ENCODE data around the gene SLC30A5.
"Not testable (repeated sequence)": the region's sequence is repeated elsewhere in the genome, so short reads cannot be mapped to it uniquely, and the experiment has no call there.

The SLC30A5 gene

GRCh38 chr5:69130241-69130640 lies 36.4 kb downstream of the SLC30A5 start:
- TF ChIP-seq Cebpa-rat (IDR thresholded peaks at IDR 0.05) = no peak
- H3K4me3 ChIP-seq = no peak overlapping the region
- no peaks in the 10 kb centered on the region for H3K4me1 ChIP-seq
- H3K4me2 ChIP-seq = no peak overlapping the region
- H3K27me3 ChIP-seq = no peaks in the 10 kb centered on the region
- H4K20me1 ChIP-seq = no peaks in the 10 kb centered on the region
- peaks cover 42 to 86% (median 71%) of the 10 kb centered on the region in 11 experiments for H3K36me3 ChIP-seq
- H3K9ac ChIP-seq = no peak overlapping the region
- H3K9me3 ChIP-seq (replicated peaks in 1 of 11) = no peaks in the 10 kb centered on the region
- no peak overlapping the region for H3K27ac ChIP-seq

GRCh38 chr5:69131304-69131703 lies 37.5 kb downstream of the SLC30A5 start:
- no peak overlapping the region for H3K4me3 ChIP-seq
- no peak overlapping the region for H3K9ac ChIP-seq
- peaks cover 32 to 76% (median 60%) of the 10 kb centered on the region in 11 experiments for H3K36me3 ChIP-seq
- no peak for TF ChIP-seq Cebpa-rat (IDR thresholded peaks at IDR 0.05)
- no peaks in the 10 kb centered on the region for H4K20me1 ChIP-seq
- H3K9me3 ChIP-seq (replicated peaks in 1 of 11) = no peaks in the 10 kb centered on the region
- H3K4me1 ChIP-seq = peaks cover 0 to 8% (median 6%) of the 10 kb centered on the region in 10 experiments; a peak in 9 of 20 replicates
- H3K4me2 ChIP-seq = no peak overlapping the region
- no peaks in the 10 kb centered on the region for H3K27me3 ChIP-seq
- H3K27ac ChIP-seq = no peak overlapping the region

- no peak for TF ChIP-seq Cebpa-rat (IDR thresholded peaks at IDR 0.05)
- Histone ChIP-seq H3K4me3 (no peak overlapping the region), H3K4me1 (peaks cover 0 to 12% (median 8%) of the 10 kb centered on the region in 10 experiments; a peak in 10 of 20 replicates), H4K20me1 (no peaks in the 10 kb centered on the region), H3K4me2 (no peak overlapping the region), H3K36me3 (peaks cover 13 to 48% (median 37%) of the 10 kb centered on the region in 11 experiments), H3K9ac (no peak overlapping the region), H3K27me3 (no peaks in the 10 kb centered on the region), H3K27ac (no peak overlapping the region), H3K9me3 (replicated peaks in 1 of 11) (peaks cover 0 to 13% (median 6%) of the 10 kb centered on the region in 11 experiments; a peak in 9 of 22 replicates)
Observed at GRCh38 chr5:69134126-69134525, 40.3 kb downstream of the SLC30A5 start.

- H4K20me1 ChIP-seq = no peaks in the 10 kb centered on the region
- no peaks in the 10 kb centered on the region for H3K27me3 ChIP-seq
- H3K9ac ChIP-seq = peak overlapping the region in 3 of 11 experiments; percentile 1 to 53 (median 43); a peak in 4 of 22 replicates
- H3K27ac ChIP-seq = peak overlapping the region in 8 of 11 experiments; percentile 27 to 72 (median 42); a peak in 10 of 22 replicates
- peaks cover 8 to 25% (median 18%) of the 10 kb centered on the region in 11 experiments for H3K9me3 ChIP-seq (replicated peaks in 1 of 11)
- no peak overlapping the region for H3K4me3 ChIP-seq
- H3K4me1 ChIP-seq = peaks cover 0 to 12% (median 8%) of the 10 kb centered on the region in 10 experiments; a peak in 10 of 20 replicates
- peak overlapping the region in 7 of 11 experiments; percentile 5 to 36 (median 16); a peak in 8 of 22 replicates for H3K4me2 ChIP-seq
- TF ChIP-seq Cebpa-rat (IDR thresholded peaks at IDR 0.05) = peak in 2 of 11 experiments; percentile 17 to 21; a peak in 2 of 22 replicates
- peaks cover 6 to 32% (median 26%) of the 10 kb centered on the region in 11 experiments; a peak in 21 of 22 replicates for H3K36me3 ChIP-seq
Observed at GRCh38 chr5:69136293-69136692, 42.5 kb downstream of the SLC30A5 start.

- peaks cover 11 to 30% (median 21%) of the 10 kb centered on the region in 11 experiments for H3K9me3 ChIP-seq (replicated peaks in 1 of 11)
- not testable (repeated sequence) for H3K27me3 ChIP-seq, H3K4me2 ChIP-seq, H3K9ac ChIP-seq, H3K4me3 ChIP-seq, H4K20me1 ChIP-seq
- H3K4me1 ChIP-seq = peaks cover 0 to 12% (median 8%) of the 10 kb centered on the region in 10 experiments; a peak in 10 of 20 replicates
- peaks cover 0 to 22% (median 19%) of the 10 kb centered on the region in 11 experiments; a peak in 18 of 22 replicates for H3K36me3 ChIP-seq
- H3K27ac ChIP-seq = peak overlapping the region in 4 of 11 experiments; percentile 12 to 50 (median 48); a peak in 4 of 22 replicates
Observed at GRCh38 chr5:69137208-69137607, 43.4 kb downstream of the SLC30A5 start.

- Histone ChIP-seq H3K4me1 (peaks cover 0 to 12% (median 8%) of the 10 kb centered on the region in 10 experiments; a peak in 10 of 20 replicates), H3K4me3 (no peak overlapping the region), H3K4me2 (no peak overlapping the region), H3K27me3 (no peaks in the 10 kb centered on the region), H3K9me3 (replicated peaks in 1 of 11) (peaks cover 11 to 30% (median 21%) of the 10 kb centered on the region in 11 experiments), H3K9ac (no peak overlapping the region), H3K36me3 (peaks cover 0 to 18% (median 16%) of the 10 kb centered on the region in 11 experiments; a peak in 16 of 22 replicates), H3K27ac (no peak overlapping the region), H4K20me1 (no peaks in the 10 kb centered on the region)
- no peak for TF ChIP-seq Cebpa-rat (IDR thresholded peaks at IDR 0.05)
Observed at GRCh38 chr5:69137807-69138206, 44.0 kb downstream of the SLC30A5 start.

- H4K20me1 ChIP-seq = no peaks in the 10 kb centered on the region
- H3K27me3 ChIP-seq = no peaks in the 10 kb centered on the region
- H3K36me3 ChIP-seq = peaks cover 0 to 8% (median 7%) of the 10 kb centered on the region in 11 experiments; a peak in 15 of 22 replicates
- TF ChIP-seq Cebpa-rat (IDR thresholded peaks at IDR 0.05) = no peak
- peaks cover 0 to 12% (median 8%) of the 10 kb centered on the region in 10 experiments; a peak in 10 of 20 replicates for H3K4me1 ChIP-seq
- H3K9ac ChIP-seq = no peak overlapping the region
- peaks cover 11 to 30% (median 21%) of the 10 kb centered on the region in 11 experiments for H3K9me3 ChIP-seq (replicated peaks in 1 of 11)
- H3K27ac ChIP-seq = no peak overlapping the region
- H3K4me3 ChIP-seq = no peak overlapping the region
- no peak overlapping the region for H3K4me2 ChIP-seq
Observed at GRCh38 chr5:69138766-69139165, 45.0 kb downstream of the SLC30A5 start.

- H3K9ac ChIP-seq, H3K4me3 ChIP-seq, H3K27ac ChIP-seq, H4K20me1 ChIP-seq, H3K27me3 ChIP-seq, H3K4me2 ChIP-seq, H3K36me3 ChIP-seq: not testable (repeated sequence)
- peaks cover 11 to 30% (median 21%) of the 10 kb centered on the region in 11 experiments for H3K9me3 ChIP-seq (replicated peaks in 1 of 11)
- peaks cover 0 to 12% (median 8%) of the 10 kb centered on the region in 10 experiments; a peak in 10 of 20 replicates for H3K4me1 ChIP-seq
Observed at GRCh38 chr5:69140239-69140638, 46.4 kb downstream of the SLC30A5 start.

GRCh38 chr5:69140827-69141226 lies 47.0 kb downstream of the SLC30A5 start:
- Histone ChIP-seq H3K4me3 (no peak overlapping the region), H3K9me3 (replicated peaks in 1 of 11) (peaks cover 11 to 30% (median 21%) of the 10 kb centered on the region in 11 experiments), H3K4me1 (peaks cover 0 to 9% (median 6%) of the 10 kb centered on the region in 10 experiments; a peak in 10 of 20 replicates), H3K4me2 (no peak overlapping the region), H4K20me1 (no peaks in the 10 kb centered on the region), H3K36me3 (no peaks in the 10 kb centered on the region), H3K27ac (no peak overlapping the region), H3K27me3 (no peaks in the 10 kb centered on the region), H3K9ac (no peak overlapping the region)
- TF ChIP-seq Cebpa-rat (IDR thresholded peaks at IDR 0.05) = no peak

- H3K4me2 ChIP-seq; H3K27ac ChIP-seq; H3K4me3 ChIP-seq; H3K27me3 ChIP-seq; H3K9ac ChIP-seq; H3K9me3 ChIP-seq (replicated peaks in 1 of 11); H4K20me1 ChIP-seq; H3K36me3 ChIP-seq; H3K4me1 ChIP-seq: not testable (repeated sequence)
Observed at GRCh38 chr5:69148576-69148975, 54.8 kb downstream of the SLC30A5 start.
